ENCODE data around the gene DRD4. TPM values are rescaled to one million over a fixed set of nuclear protein-coding genes. Genes with fewer than 3 reads are reported as not detected.

Gene DRD4
- polyA plus RNA-seq, 1 donor: 1.3 TPM

GRCh38 chr11:621838-622237 lies 15.2 kb upstream of the DRD4 start:
- H3K9me3 ChIP-seq (ENCODE audit: control insufficient read depth, low read depth, low read length): peaks cover 4% of the 10 kb centered on the region
- H3K4me3 ChIP-seq (ENCODE audit: low read length): no peak overlapping the region
- WGBS (ENCODE audit: insufficient coverage, low lambda C conversion rate): no CpG with 5 or more reads among the region's 27 CpGs
- no peak overlapping the region for H3K27ac ChIP-seq (ENCODE audit: low read length)
- peaks cover 6% of the 10 kb centered on the region for H3K27me3 ChIP-seq (ENCODE audit: control insufficient read depth, insufficient read depth, low read length)
- peaks cover 28% of the 10 kb centered on the region for H3K4me1 ChIP-seq (ENCODE audit: control insufficient read depth, insufficient read depth, low read length)
- H3K36me3 ChIP-seq (ENCODE audit: control insufficient read depth, insufficient read depth, low read length): peaks cover 46% of the 10 kb centered on the region
- DNase-seq: no peak

DNA sequence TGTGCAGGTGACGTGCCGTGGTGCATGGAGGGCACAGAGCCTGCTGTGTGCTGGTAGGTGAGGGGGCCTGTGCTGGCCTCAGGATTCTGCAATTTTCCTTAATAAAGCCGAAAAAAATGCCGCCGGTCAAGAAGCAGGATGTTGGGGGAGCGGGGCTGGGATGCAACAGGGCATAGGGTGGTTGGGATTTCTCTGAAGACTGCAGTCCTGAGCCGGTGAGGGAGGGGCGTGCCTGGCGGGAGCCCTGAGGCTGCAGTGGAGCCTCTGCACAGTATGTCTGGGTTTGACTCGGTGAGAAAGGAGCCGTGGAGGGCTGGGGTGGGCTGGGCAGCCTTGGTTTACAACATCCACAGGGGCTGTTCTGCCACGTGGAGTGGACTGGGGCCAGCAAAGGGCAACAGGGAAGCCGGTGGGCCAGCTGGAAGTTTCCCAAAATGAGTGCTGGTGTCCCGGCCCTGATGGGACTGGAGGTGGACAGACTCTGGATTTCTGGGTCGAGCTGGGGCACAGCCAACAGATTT lies 13.7 kb upstream of the DRD4 start:
- Histone ChIP-seq H3K27me3 (ENCODE audit: control insufficient read depth, insufficient read depth, low read length) (peaks cover 6% of the 10 kb centered on the region), H3K9me3 (ENCODE audit: control insufficient read depth, low read depth, low read length) (peaks cover 11% of the 10 kb centered on the region), H3K4me1 (ENCODE audit: control insufficient read depth, insufficient read depth, low read length) (peaks cover 28% of the 10 kb centered on the region), H3K27ac (ENCODE audit: low read length) (peak overlapping the region; percentile 96), H3K4me3 (ENCODE audit: low read length) (peak overlapping the region; percentile 73), H3K36me3 (ENCODE audit: control insufficient read depth, insufficient read depth, low read length) (peaks cover 40% of the 10 kb centered on the region)
- DNase-seq: no peak
- no CpG with 5 or more reads among the region's 15 CpGs for WGBS (ENCODE audit: insufficient coverage, low lambda C conversion rate)

GRCh38 chr11:623999-624704 lies 12.9 kb upstream of the DRD4 start:
- peaks cover 11% of the 10 kb centered on the region for H3K9me3 ChIP-seq (ENCODE audit: control insufficient read depth, low read depth, low read length)
- peak overlapping the region; percentile 96 for H3K27ac ChIP-seq (ENCODE audit: low read length)
- H3K4me1 ChIP-seq (ENCODE audit: control insufficient read depth, insufficient read depth, low read length): peaks cover 28% of the 10 kb centered on the region
- DNase-seq: peak; percentile 79 to 86
- H3K4me3 ChIP-seq (ENCODE audit: low read length): peak overlapping the region; percentile 73
- peaks cover 6% of the 10 kb centered on the region for H3K27me3 ChIP-seq (ENCODE audit: control insufficient read depth, insufficient read depth, low read length)
- no CpG with 5 or more reads among the region's 25 CpGs for WGBS (ENCODE audit: insufficient coverage, low lambda C conversion rate)
- peaks cover 32% of the 10 kb centered on the region for H3K36me3 ChIP-seq (ENCODE audit: control insufficient read depth, insufficient read depth, low read length)

DNA sequence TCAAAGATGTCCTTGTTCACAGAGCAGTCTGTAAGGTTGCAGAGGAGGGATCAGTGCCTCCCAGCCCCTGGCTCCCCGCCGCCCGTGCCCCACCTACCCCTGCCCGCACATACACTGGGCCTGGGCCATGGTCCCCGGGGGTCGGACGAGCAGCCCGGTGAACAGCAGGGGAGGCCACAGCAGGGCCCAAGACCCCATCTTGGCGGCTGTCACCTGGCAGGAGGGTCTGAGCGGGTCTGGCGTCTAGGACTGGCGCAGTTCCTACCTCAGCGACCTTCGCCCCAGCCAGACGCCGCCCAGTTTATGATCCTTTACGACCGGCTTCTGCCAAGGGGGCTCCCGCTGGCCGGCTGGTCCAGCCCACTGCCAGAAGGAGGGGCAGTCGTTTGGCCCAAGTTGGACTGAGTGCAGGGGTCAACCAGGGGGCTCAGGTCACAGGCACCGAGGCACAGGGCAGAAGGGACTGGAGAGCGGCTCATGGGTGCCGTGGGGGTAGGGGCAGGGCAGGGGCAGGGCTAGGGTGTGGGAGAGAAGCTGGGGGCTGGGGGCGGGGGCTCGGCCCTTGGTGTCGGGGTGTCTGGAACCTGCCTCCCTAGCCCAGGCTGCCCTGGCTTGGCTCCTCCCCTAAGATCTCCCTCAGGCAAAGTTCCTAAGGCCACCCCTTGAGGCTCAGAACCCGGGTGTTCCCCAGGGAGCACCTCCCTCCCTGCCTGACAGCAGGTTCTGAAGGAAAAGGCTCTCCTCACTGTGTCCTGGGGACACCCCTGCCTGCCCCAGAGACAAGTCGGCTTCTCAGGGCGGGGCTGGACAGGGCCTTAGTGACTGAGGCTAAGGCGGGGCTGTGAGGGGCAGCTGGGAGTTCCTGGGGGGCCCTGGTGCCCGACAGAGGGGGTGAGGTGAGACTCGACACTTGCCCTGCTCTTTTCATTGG lies 12.1 kb upstream of the DRD4 start, which contains the start of gene CDHR5:
Gene CDHR5, minus strand, starts transcription at position 251 of the 931 bp plus-strand sequence. Its CDS starts 53 bp downstream, at position 198.
- Histone ChIP-seq H3K27me3 (ENCODE audit: control insufficient read depth, insufficient read depth, low read length) (peaks cover 6% of the 10 kb centered on the region), H3K4me3 (ENCODE audit: low read length) (peak within 1 kb of the TSS; percentile 73), H3K4me1 (ENCODE audit: control insufficient read depth, insufficient read depth, low read length) (peaks cover 28% of the 10 kb centered on the region), H3K27ac (ENCODE audit: low read length) (peak within 1 kb of the TSS; percentile 96), H3K36me3 (ENCODE audit: control insufficient read depth, insufficient read depth, low read length) (peaks cover 26% of the 10 kb centered on the region), H3K9me3 (ENCODE audit: control insufficient read depth, low read depth, low read length) (peaks cover 11% of the 10 kb centered on the region)
- peak; percentile 95 to 97 for DNase-seq
- WGBS (ENCODE audit: insufficient coverage, low lambda C conversion rate): no CpG with 5 or more reads among the region's 33 CpGs

DNA sequence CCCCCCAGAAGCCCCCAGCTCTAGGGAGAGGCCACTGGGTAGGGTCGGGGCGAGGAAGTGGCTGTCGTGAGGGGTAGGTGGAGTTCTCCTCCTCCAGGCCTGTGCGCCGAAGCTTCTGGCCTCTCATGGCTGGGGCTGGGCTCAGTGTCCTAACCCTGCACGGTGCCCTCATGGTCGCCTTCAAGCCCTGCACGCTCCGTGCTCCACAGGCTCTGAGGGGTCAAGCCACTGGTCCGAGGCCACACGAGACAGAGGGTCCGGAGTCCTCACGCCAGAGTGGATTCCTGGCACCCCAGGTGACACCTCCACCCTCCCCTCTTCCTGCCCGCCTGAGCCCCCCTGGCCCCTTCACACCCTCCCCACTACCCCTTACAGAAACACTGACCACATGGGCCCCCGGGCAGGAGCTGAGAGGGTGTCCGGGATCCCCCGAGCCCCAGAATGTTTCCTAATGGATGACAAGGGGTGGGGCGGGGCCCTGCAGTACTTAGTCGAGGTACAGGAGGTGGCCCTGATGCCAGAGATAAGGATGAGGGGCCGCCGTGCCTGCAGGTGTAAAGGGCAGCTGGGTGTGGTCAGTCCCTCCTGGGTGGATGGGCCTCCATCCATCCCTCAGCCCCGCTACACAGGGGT lies 11.3 kb upstream of the DRD4 start:
- DNase-seq: peak; percentile 76 to 90
- Histone ChIP-seq H3K36me3 (ENCODE audit: control insufficient read depth, insufficient read depth, low read length) (peaks cover 21% of the 10 kb centered on the region), H3K4me1 (ENCODE audit: control insufficient read depth, insufficient read depth, low read length) (peaks cover 28% of the 10 kb centered on the region), H3K9me3 (ENCODE audit: control insufficient read depth, low read depth, low read length) (peaks cover 11% of the 10 kb centered on the region), H3K27ac (ENCODE audit: low read length) (peak overlapping the region; percentile 96), H3K4me3 (ENCODE audit: low read length) (peak overlapping the region; percentile 73), H3K27me3 (ENCODE audit: control insufficient read depth, insufficient read depth, low read length) (peaks cover 6% of the 10 kb centered on the region)
- no CpG with 5 or more reads among the region's 22 CpGs for WGBS (ENCODE audit: insufficient coverage, low lambda C conversion rate)

- H3K36me3 ChIP-seq (ENCODE audit: control insufficient read depth, insufficient read depth, low read length): peaks cover 14% of the 10 kb centered on the region
- peaks cover 11% of the 10 kb centered on the region for H3K9me3 ChIP-seq (ENCODE audit: control insufficient read depth, low read depth, low read length)
- peak in 1 of 2 donors; percentile 48 for DNase-seq
- H3K4me1 ChIP-seq (ENCODE audit: control insufficient read depth, insufficient read depth, low read length): peaks cover 20% of the 10 kb centered on the region
- H3K27ac ChIP-seq (ENCODE audit: low read length): peak within 1 kb of the TSS; percentile 96
- peak within 1 kb of the TSS; percentile 73 for H3K4me3 ChIP-seq (ENCODE audit: low read length)
- H3K27me3 ChIP-seq (ENCODE audit: control insufficient read depth, insufficient read depth, low read length): peaks cover 6% of the 10 kb centered on the region
- no CpG with 5 or more reads among the region's 72 CpGs for WGBS (ENCODE audit: insufficient coverage, low lambda C conversion rate)
Observed at GRCh38 chr11:626475-627307, 10.4 kb upstream of the DRD4 start, which contains the start of gene SCT. Gene SCT, minus strand, starts transcription at chr11:627181. Its CDS starts 38 bp downstream, at chr11:627143.

- H3K27me3 ChIP-seq (ENCODE audit: control insufficient read depth, insufficient read depth, low read length): peaks cover 6% of the 10 kb centered on the region
- H3K27ac ChIP-seq (ENCODE audit: low read length): no peak overlapping the region
- peaks cover 11% of the 10 kb centered on the region for H3K9me3 ChIP-seq (ENCODE audit: control insufficient read depth, low read depth, low read length)
- peaks cover 9% of the 10 kb centered on the region for H3K36me3 ChIP-seq (ENCODE audit: control insufficient read depth, insufficient read depth, low read length)
- no CpG with 5 or more reads among the region's 28 CpGs for whole genome bisulfite sequencing (ENCODE audit: insufficient coverage, low lambda C conversion rate)
- H3K4me1 ChIP-seq (ENCODE audit: control insufficient read depth, insufficient read depth, low read length): peaks cover 15% of the 10 kb centered on the region
- H3K4me3 ChIP-seq (ENCODE audit: low read length): no peak overlapping the region
- peak in 1 of 2 donors; percentile 1 for DNase-seq
Observed at GRCh38 chr11:627308-627576, 9.8 kb upstream of the DRD4 start.

- Histone ChIP-seq H3K27ac (ENCODE audit: low read length) (no peak overlapping the region), H3K4me3 (ENCODE audit: low read length) (no peak overlapping the region), H3K9me3 (ENCODE audit: control insufficient read depth, low read depth, low read length) (peaks cover 11% of the 10 kb centered on the region), H3K36me3 (ENCODE audit: control insufficient read depth, insufficient read depth, low read length) (peaks cover 5% of the 10 kb centered on the region), H3K27me3 (ENCODE audit: control insufficient read depth, insufficient read depth, low read length) (peaks cover 6% of the 10 kb centered on the region), H3K4me1 (ENCODE audit: control insufficient read depth, insufficient read depth, low read length) (peaks cover 15% of the 10 kb centered on the region)
- no CpG with 5 or more reads among the region's 31 CpGs for WGBS (ENCODE audit: insufficient coverage, low lambda C conversion rate)
- DNase-seq: peak in 1 of 2 donors; percentile 2
Observed at GRCh38 chr11:628056-628455, 9.0 kb upstream of the DRD4 start.

DNA sequence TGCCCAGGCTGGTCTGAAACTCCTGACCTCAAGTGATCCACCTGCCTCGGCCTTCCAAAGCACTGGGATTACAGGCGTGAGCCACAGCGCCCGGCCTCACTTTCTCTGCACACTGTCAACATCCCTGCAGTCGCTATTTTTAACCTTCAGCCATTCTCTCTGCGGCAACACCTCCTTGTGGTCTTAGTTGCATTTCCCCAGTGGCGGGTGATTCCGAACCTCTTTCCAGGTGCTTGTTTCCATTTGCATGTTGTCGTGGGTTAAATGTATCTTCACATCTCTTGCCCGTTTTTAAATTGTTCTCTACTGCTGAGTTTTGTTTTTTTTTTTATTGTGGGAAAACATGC lies 7.9 kb upstream of the DRD4 start:
- H3K4me1 ChIP-seq (ENCODE audit: control insufficient read depth, insufficient read depth, low read length): peaks cover 11% of the 10 kb centered on the region
- H3K4me3 ChIP-seq (ENCODE audit: low read length): no peak overlapping the region
- WGBS (ENCODE audit: insufficient coverage, low lambda C conversion rate): 46% methylated on average over 2 of the region's 10 CpGs
- no peaks in the 10 kb centered on the region for H3K36me3 ChIP-seq (ENCODE audit: control insufficient read depth, insufficient read depth, low read length)
- H3K27ac ChIP-seq (ENCODE audit: low read length): no peak overlapping the region
- peaks cover 11% of the 10 kb centered on the region for H3K9me3 ChIP-seq (ENCODE audit: control insufficient read depth, low read depth, low read length)
- H3K27me3 ChIP-seq (ENCODE audit: control insufficient read depth, insufficient read depth, low read length): peaks cover 6% of the 10 kb centered on the region
- DNase-seq: peak in 1 of 2 donors; percentile 47
